PFSK-1 (cell line): ENCODE data around the gene BABAM2.

Experiments
- FOXP2 ChIP-seq: optimal IDR thresholded peaks from 2 replicates; pipeline ENCODE3; 2011; ENCODE audit warnings: borderline replicate concordance, control low read depth, inconsistent platforms; ENCODE audit not compliant: insufficient read depth; ENCODE audit errors: extremely low read length, extremely low read depth
- POLR2AphosphoS5 ChIP-seq: IDR thresholded peaks from 2 replicates; pipeline ENCODE4 v1.6.1; 2012; ENCODE audit warnings: low read depth, mild to moderate bottlenecking, control low read depth, low read length, moderate library complexity
- SIN3A ChIP-seq: IDR thresholded peaks from 2 replicates; pipeline ENCODE4 v1.6.1; 2012; ENCODE audit warnings: mild to moderate bottlenecking, low read length, moderate library complexity, borderline replicate concordance; ENCODE audit not compliant: insufficient read depth
- TAF1 ChIP-seq: IDR thresholded peaks from 2 replicates; pipeline ENCODE4 v1.6.1; 2012; ENCODE audit warnings: low read length, control low read depth, borderline replicate concordance; ENCODE audit not compliant: insufficient read depth
- TF ChIP-seq, protein P1 (sequence below), 2 experiments: IDR thresholded peaks; 2 replicates each; pipeline versions ENCODE4 v1.6.1 to v1.8.0; 2011 to 2012; ENCODE audit warnings: low read depth in 2 of 2, low read length in 2 of 2, control low read depth in 1 of 2, inconsistent platforms in 1 of 2, mild to moderate bottlenecking in 1 of 2, moderate library complexity in 1 of 2; ENCODE audit not compliant: insufficient read depth in 1 of 2

DNA sequence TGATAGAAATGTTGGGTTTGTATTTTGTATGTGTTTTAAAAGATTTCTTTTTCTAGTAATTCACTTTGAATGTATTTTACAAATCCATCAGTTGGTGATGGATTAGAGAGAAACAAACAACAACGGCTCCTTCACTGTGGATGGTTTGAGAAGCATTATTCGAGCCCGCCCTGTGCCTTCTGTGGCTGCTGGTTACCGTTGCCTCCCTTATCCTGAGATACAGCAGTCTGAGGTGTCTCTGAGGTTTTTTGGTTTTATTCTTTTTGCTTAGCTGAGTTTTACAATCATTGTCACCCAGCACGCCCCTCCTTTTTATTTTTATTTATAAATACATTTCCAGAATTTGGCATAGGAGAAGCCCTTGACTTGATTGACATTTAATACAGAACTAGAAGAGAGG, 168.3 kb downstream of the BABAM2 start:
- TF ChIP-seq TAF1 (no peak), POLR2AphosphoS5 (no peak), FOXP2 (no peak), SIN3A (no peak)
- TF ChIP-seq, protein P1, sequence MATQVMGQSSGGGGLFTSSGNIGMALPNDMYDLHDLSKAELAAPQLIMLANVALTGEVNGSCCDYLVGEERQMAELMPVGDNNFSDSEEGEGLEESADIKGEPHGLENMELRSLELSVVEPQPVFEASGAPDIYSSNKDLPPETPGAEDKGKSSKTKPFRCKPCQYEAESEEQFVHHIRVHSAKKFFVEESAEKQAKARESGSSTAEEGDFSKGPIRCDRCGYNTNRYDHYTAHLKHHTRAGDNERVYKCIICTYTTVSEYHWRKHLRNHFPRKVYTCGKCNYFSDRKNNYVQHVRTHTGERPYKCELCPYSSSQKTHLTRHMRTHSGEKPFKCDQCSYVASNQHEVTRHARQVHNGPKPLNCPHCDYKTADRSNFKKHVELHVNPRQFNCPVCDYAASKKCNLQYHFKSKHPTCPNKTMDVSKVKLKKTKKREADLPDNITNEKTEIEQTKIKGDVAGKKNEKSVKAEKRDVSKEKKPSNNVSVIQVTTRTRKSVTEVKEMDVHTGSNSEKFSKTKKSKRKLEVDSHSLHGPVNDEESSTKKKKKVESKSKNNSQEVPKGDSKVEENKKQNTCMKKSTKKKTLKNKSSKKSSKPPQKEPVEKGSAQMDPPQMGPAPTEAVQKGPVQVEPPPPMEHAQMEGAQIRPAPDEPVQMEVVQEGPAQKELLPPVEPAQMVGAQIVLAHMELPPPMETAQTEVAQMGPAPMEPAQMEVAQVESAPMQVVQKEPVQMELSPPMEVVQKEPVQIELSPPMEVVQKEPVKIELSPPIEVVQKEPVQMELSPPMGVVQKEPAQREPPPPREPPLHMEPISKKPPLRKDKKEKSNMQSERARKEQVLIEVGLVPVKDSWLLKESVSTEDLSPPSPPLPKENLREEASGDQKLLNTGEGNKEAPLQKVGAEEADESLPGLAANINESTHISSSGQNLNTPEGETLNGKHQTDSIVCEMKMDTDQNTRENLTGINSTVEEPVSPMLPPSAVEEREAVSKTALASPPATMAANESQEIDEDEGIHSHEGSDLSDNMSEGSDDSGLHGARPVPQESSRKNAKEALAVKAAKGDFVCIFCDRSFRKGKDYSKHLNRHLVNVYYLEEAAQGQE (IDR thresholded peaks at IDR 0.05; ENCODE audit: insufficient read depth in 1 of 2, low read depth in 2 of 2, low read length in 2 of 2) = no peak
